Measurements from ENCODE around the gene SEC61G.

SEC61G gene

GRCh38 chr7:54782314-54782713 lies 23.3 kb upstream of the SEC61G start:
- H2BK120ac ChIP-seq (ENCODE audit: insufficient read depth, low read length, poor library complexity): no peak overlapping the region
- H3K9me3 ChIP-seq (ENCODE audit: insufficient read depth, low read depth, low read length): no peaks in the 10 kb centered on the region
- no peak overlapping the region for H3K18ac ChIP-seq (ENCODE audit: low read length)
- no peak overlapping the region for H3K23ac ChIP-seq (ENCODE audit: low read length)
- no peaks in the 10 kb centered on the region for H3K27me3 ChIP-seq (ENCODE audit: insufficient read depth, low read length)
- H3K4ac ChIP-seq (ENCODE audit: low read depth, low read length): no peak overlapping the region
- no peak overlapping the region for H3K4me3 ChIP-seq (ENCODE audit: low read depth, low read length)
- H3K79me2 ChIP-seq (ENCODE audit: control insufficient read depth, insufficient read depth, low read length, poor library complexity): no peaks in the 10 kb centered on the region
- H2BK12ac ChIP-seq (ENCODE audit: low read length): no peak overlapping the region
- no peak overlapping the region for H2BK5ac ChIP-seq (ENCODE audit: low read depth, low read length, poor library complexity)
- no CpG with 5 or more reads among the region's 10 CpGs for WGBS (ENCODE audit: extremely low coverage, insufficient coverage, insufficient read length)
- H2AK5ac ChIP-seq (ENCODE audit: low read length): no peak overlapping the region
- no peak overlapping the region for H3K9ac ChIP-seq (ENCODE audit: low read length)
- H4K91ac ChIP-seq (ENCODE audit: low read depth, low read length): peak overlapping the region; percentile 3
- H4K12ac ChIP-seq (ENCODE audit: low read depth, low read length): no peak overlapping the region
- H3K27ac ChIP-seq (ENCODE audit: low read depth, low read length): no peak overlapping the region
- H3K4me2 ChIP-seq (ENCODE audit: low read length): no peak overlapping the region
- H2AFZ ChIP-seq (ENCODE audit: insufficient read depth, low read length, poor library complexity): no peak overlapping the region
- no peak overlapping the region for H4K8ac ChIP-seq (ENCODE audit: low read depth, low read length)
- DNase-seq: no peak
- H3K36me3 ChIP-seq (ENCODE audit: control insufficient read depth in 1 of 2, insufficient read depth in 2 of 2, low read length in 2 of 2): no peaks in the 10 kb centered on the region
- peaks cover 3% of the 10 kb centered on the region for H3K79me1 ChIP-seq (ENCODE audit: low read length)
- peaks cover 9 to 17% of the 10 kb centered on the region in 2 experiments for H3K4me1 ChIP-seq (ENCODE audit: control insufficient read depth in 1 of 2, insufficient read depth in 2 of 2, low read length in 2 of 2)
- no peak overlapping the region for H3K14ac ChIP-seq (ENCODE audit: low read length)

DNA sequence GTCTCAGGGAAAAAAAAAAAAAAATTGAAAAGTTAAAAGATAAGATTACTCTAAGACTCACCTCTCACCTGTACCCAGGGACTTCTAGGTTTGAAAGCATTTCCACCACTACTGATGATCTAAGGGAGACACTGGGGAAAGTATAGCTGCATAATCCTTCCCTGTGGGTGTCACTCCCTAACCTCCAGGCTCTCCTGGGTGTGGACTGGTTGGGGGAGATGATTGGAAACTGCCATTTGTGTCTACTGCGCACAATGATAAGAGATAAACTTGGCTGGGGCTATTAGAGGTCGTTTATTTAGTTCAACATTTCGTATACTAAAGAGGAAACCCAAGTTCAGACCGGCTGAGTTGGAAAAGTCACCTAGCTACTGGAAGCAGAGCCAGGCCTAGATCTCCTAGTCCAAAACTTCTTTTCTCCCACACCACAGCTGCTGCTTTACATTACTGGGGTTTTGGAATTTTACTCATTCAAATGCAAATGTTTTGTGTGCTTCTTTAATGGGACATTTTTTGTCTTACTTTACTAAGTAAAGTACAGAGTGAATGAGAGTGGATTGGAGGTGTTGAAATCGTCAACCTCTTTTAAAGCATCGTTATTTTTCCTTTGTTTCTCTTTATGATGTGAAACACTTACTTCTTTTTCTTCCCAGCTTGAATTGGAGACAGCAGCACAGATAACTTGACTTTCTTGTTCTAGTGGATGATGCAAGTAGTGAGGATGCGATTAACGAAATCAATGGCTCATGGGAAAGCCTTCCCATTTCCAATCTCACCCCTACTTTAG lies 22.3 kb upstream of the SEC61G start:
- Histone ChIP-seq H4K12ac (ENCODE audit: low read depth, low read length) (no peak overlapping the region), H3K9ac (ENCODE audit: low read length) (no peak overlapping the region), H3K4me1 (ENCODE audit: control insufficient read depth in 1 of 2, insufficient read depth in 2 of 2, low read length in 2 of 2) (peaks cover 9 to 17% of the 10 kb centered on the region in 2 experiments), H3K4me2 (ENCODE audit: low read length) (no peak overlapping the region), H4K91ac (ENCODE audit: low read depth, low read length) (no peak overlapping the region), H2AFZ (ENCODE audit: insufficient read depth, low read length, poor library complexity) (no peak overlapping the region), H2BK5ac (ENCODE audit: low read depth, low read length, poor library complexity) (no peak overlapping the region), H3K79me1 (ENCODE audit: low read length) (peaks cover 3% of the 10 kb centered on the region), H4K8ac (ENCODE audit: low read depth, low read length) (no peak overlapping the region), H3K79me2 (ENCODE audit: control insufficient read depth, insufficient read depth, low read length, poor library complexity) (no peaks in the 10 kb centered on the region), H3K18ac (ENCODE audit: low read length) (no peak overlapping the region), H3K36me3 (ENCODE audit: control insufficient read depth in 1 of 2, insufficient read depth in 2 of 2, low read length in 2 of 2) (no peaks in the 10 kb centered on the region), H3K4me3 (ENCODE audit: low read depth, low read length) (no peak overlapping the region), H3K23ac (ENCODE audit: low read length) (no peak overlapping the region), H3K27me3 (ENCODE audit: insufficient read depth, low read length) (no peaks in the 10 kb centered on the region), H3K27ac (ENCODE audit: low read depth, low read length) (no peak overlapping the region), H2AK5ac (ENCODE audit: low read length) (no peak overlapping the region), H3K4ac (ENCODE audit: low read depth, low read length) (no peak overlapping the region), H2BK120ac (ENCODE audit: insufficient read depth, low read length, poor library complexity) (no peak overlapping the region), H3K14ac (ENCODE audit: low read length) (no peak overlapping the region), H2BK12ac (ENCODE audit: low read length) (no peak overlapping the region), H3K9me3 (ENCODE audit: insufficient read depth, low read depth, low read length) (peaks cover 2% of the 10 kb centered on the region)
- no peak for DNase-seq
- no CpG with 5 or more reads among the region's 8 CpGs for WGBS (ENCODE audit: extremely low coverage, insufficient coverage, insufficient read length)

GRCh38 chr7:54780490-54780889 lies 21.5 kb upstream of the SEC61G start:
- Histone ChIP-seq H3K27ac (ENCODE audit: low read depth, low read length) (no peak overlapping the region), H2AK5ac (ENCODE audit: low read length) (no peak overlapping the region), H3K18ac (ENCODE audit: low read length) (no peak overlapping the region), H3K4ac (ENCODE audit: low read depth, low read length) (no peak overlapping the region), H3K36me3 (ENCODE audit: control insufficient read depth in 1 of 2, insufficient read depth in 2 of 2, low read length in 2 of 2) (no peaks in the 10 kb centered on the region), H3K9me3 (ENCODE audit: insufficient read depth, low read depth, low read length) (peaks cover 2% of the 10 kb centered on the region), H4K12ac (ENCODE audit: low read depth, low read length) (no peak overlapping the region), H4K91ac (ENCODE audit: low read depth, low read length) (no peak overlapping the region), H2BK5ac (ENCODE audit: low read depth, low read length, poor library complexity) (no peak overlapping the region), H2BK12ac (ENCODE audit: low read length) (no peak overlapping the region), H3K79me2 (ENCODE audit: control insufficient read depth, insufficient read depth, low read length, poor library complexity) (no peaks in the 10 kb centered on the region), H3K9ac (ENCODE audit: low read length) (no peak overlapping the region), H2BK120ac (ENCODE audit: insufficient read depth, low read length, poor library complexity) (no peak overlapping the region), H2AFZ (ENCODE audit: insufficient read depth, low read length, poor library complexity) (no peak overlapping the region), H3K27me3 (ENCODE audit: insufficient read depth, low read length) (no peaks in the 10 kb centered on the region), H3K4me3 (ENCODE audit: low read depth, low read length) (no peak overlapping the region), H3K23ac (ENCODE audit: low read length) (no peak overlapping the region), H3K79me1 (ENCODE audit: low read length) (no peaks in the 10 kb centered on the region), H3K4me1 (ENCODE audit: control insufficient read depth in 1 of 2, insufficient read depth in 2 of 2, low read length in 2 of 2) (peaks cover 5 to 11% of the 10 kb centered on the region in 2 experiments), H3K14ac (ENCODE audit: low read length) (no peak overlapping the region), H3K4me2 (ENCODE audit: low read length) (no peak overlapping the region), H4K8ac (ENCODE audit: low read depth, low read length) (no peak overlapping the region)
- DNase-seq: no peak
- WGBS (ENCODE audit: extremely low coverage, insufficient coverage, insufficient read length): no CpG with 5 or more reads among the region's 5 CpGs

GRCh38 chr7:54778696-54779540 lies 19.9 kb upstream of the SEC61G start:
- no peak overlapping the region for H3K18ac ChIP-seq (ENCODE audit: low read length)
- no peaks in the 10 kb centered on the region for H3K27me3 ChIP-seq (ENCODE audit: insufficient read depth, low read length)
- no peaks in the 10 kb centered on the region for H3K36me3 ChIP-seq (ENCODE audit: control insufficient read depth in 1 of 2, insufficient read depth in 2 of 2, low read length in 2 of 2)
- no peak overlapping the region for H3K4me2 ChIP-seq (ENCODE audit: low read length)
- H2AFZ ChIP-seq (ENCODE audit: insufficient read depth, low read length, poor library complexity): no peak overlapping the region
- H2BK12ac ChIP-seq (ENCODE audit: low read length): no peak overlapping the region
- H3K4ac ChIP-seq (ENCODE audit: low read depth, low read length): no peak overlapping the region
- H3K4me1 ChIP-seq (ENCODE audit: control insufficient read depth in 1 of 2, insufficient read depth in 2 of 2, low read length in 2 of 2): peaks cover 0 to 4% of the 10 kb centered on the region in 2 experiments
- H3K23ac ChIP-seq (ENCODE audit: low read length): no peak overlapping the region
- H3K27ac ChIP-seq (ENCODE audit: low read depth, low read length): no peak overlapping the region
- no peak overlapping the region for H3K4me3 ChIP-seq (ENCODE audit: low read depth, low read length)
- no peak overlapping the region for H4K12ac ChIP-seq (ENCODE audit: low read depth, low read length)
- no peak overlapping the region for H4K8ac ChIP-seq (ENCODE audit: low read depth, low read length)
- H3K9me3 ChIP-seq (ENCODE audit: insufficient read depth, low read depth, low read length): peaks cover 2% of the 10 kb centered on the region
- H2BK120ac ChIP-seq (ENCODE audit: insufficient read depth, low read length, poor library complexity): no peak overlapping the region
- DNase-seq: peak; percentile 7 to 74
- no peak overlapping the region for H3K9ac ChIP-seq (ENCODE audit: low read length)
- no peaks in the 10 kb centered on the region for H3K79me1 ChIP-seq (ENCODE audit: low read length)
- no peak overlapping the region for H2AK5ac ChIP-seq (ENCODE audit: low read length)
- no peak overlapping the region for H4K91ac ChIP-seq (ENCODE audit: low read depth, low read length)
- H3K14ac ChIP-seq (ENCODE audit: low read length): no peak overlapping the region
- no CpG with 5 or more reads among the region's 7 CpGs for WGBS (ENCODE audit: extremely low coverage, insufficient coverage, insufficient read length)
- no peaks in the 10 kb centered on the region for H3K79me2 ChIP-seq (ENCODE audit: control insufficient read depth, insufficient read depth, low read length, poor library complexity)
- H2BK5ac ChIP-seq (ENCODE audit: low read depth, low read length, poor library complexity): no peak overlapping the region

Measured in trophoblast cell (in vitro differentiated cells and primary cell).